CD4-positive, alpha-beta T cell treated with Interleukin-15 for 4 hours (primary cell): ENCODE data around the gene RNF26.
A peak's percentile ranks its signal among the peaks of the same experiment; 100 is the strongest.
"Not testable (repeated sequence)": the region's sequence is repeated elsewhere in the genome, so short reads cannot be mapped to it uniquely, and the experiment has no call there.

Experiments
- DNase-seq: peaks from one replicate; pipeline ENCODE4 v3.0.0-alpha.2; 2020; ENCODE audit warnings: low spot score

Gene RNF26

GRCh38 chr11:119371778-119372182 lies 37.5 kb downstream of the RNF26 start:
- DNase-seq: no peak

- no peak for DNase-seq
Measured at GRCh38 chr11:119372260-119373058, 38.1 kb downstream of the RNF26 start.

GRCh38 chr11:119373059-119373920 lies 39.0 kb downstream of the RNF26 start:
- DNase-seq: no peak

GRCh38 chr11:119373921-119374631 lies 39.7 kb downstream of the RNF26 start:
- DNase-seq: peak; percentile 42

GRCh38 chr11:119374632-119375336 lies 40.5 kb downstream of the RNF26 start:
- DNase-seq: no peak

GRCh38 chr11:119375337-119376196 lies 41.2 kb downstream of the RNF26 start:
- no peak for DNase-seq

- no peak for DNase-seq
Measured at GRCh38 chr11:119376197-119376847, 42.0 kb downstream of the RNF26 start.

- DNase-seq: no peak
Measured at GRCh38 chr11:119377112-119377901, 43.0 kb downstream of the RNF26 start.

GRCh38 chr11:119377961-119378667 lies 43.8 kb downstream of the RNF26 start:
- no peak for DNase-seq

- DNase-seq: no peak
Measured at GRCh38 chr11:119378851-119379465, 44.6 kb downstream of the RNF26 start.

- no peak for DNase-seq
Measured at GRCh38 chr11:119380160-119380826, 46.0 kb downstream of the RNF26 start.

GRCh38 chr11:119380827-119381180 lies 46.5 kb downstream of the RNF26 start:
- no peak for DNase-seq

GRCh38 chr11:119381181-119381988 lies 47.1 kb downstream of the RNF26 start, which contains the start of gene USP2:
Gene USP2, minus strand, starts transcription at chr11:119381690. Its CDS starts 8,210 bp downstream, at chr11:119373480.
- DNase-seq: peak; percentile 95

- no peak for DNase-seq
Measured at GRCh38 chr11:119382101-119382500, 47.8 kb downstream of the RNF26 start.

- DNase-seq: not testable (repeated sequence)
Measured at GRCh38 chr11:119382513-119382912, 48.2 kb downstream of the RNF26 start.

GRCh38 chr11:119384332-119384731 lies 50.0 kb downstream of the RNF26 start:
- DNase-seq: no peak
